NCI-H1092 (cell line): ENCODE measurements around the gene LIN54.
"Not testable (repeated sequence)": the region's sequence is repeated elsewhere in the genome, so short reads cannot be mapped to it uniquely, and the experiment has no call there.

ENCODE experiments used
- DNase-seq: peaks from one replicate; lab custom pipeline; 2025; lab: John Stamatoyannopoulos, UW

The LIN54 gene

GRCh38 chr4:83012200-83012686, 1.6 kb upstream of the LIN54 start:
- DNase-seq: peak; percentile 10

- no peak for DNase-seq
Measured at GRCh38 chr4:83011689-83012199, 1.1 kb upstream of the LIN54 start.

- DNase-seq: no peak
Measured at GRCh38 chr4:83010111-83010521, 507 bp downstream of the LIN54 start.

GRCh38 chr4:83009529-83009928, 1.1 kb downstream of the LIN54 start:
- DNase-seq: no peak

- not testable (repeated sequence) for DNase-seq
Measured at GRCh38 chr4:83003044-83003791, 7.4 kb downstream of the LIN54 start.

GRCh38 chr4:83002329-83002728, 8.3 kb downstream of the LIN54 start:
- DNase-seq: no peak

GRCh38 chr4:82998898-82999297, 11.7 kb downstream of the LIN54 start:
- DNase-seq: no peak

- no peak for DNase-seq
Measured at GRCh38 chr4:82994834-82995233, 15.8 kb downstream of the LIN54 start.

GRCh38 chr4:82989575-82990429, 20.8 kb downstream of the LIN54 start:
- DNase-seq: no peak

- no peak for DNase-seq
Measured at GRCh38 chr4:82988323-82988832, 22.2 kb downstream of the LIN54 start.

- DNase-seq: not testable (repeated sequence)
Measured at GRCh38 chr4:82987519-82987918, 23.1 kb downstream of the LIN54 start.

- DNase-seq: no peak
Measured at GRCh38 chr4:82984459-82984858, 26.2 kb downstream of the LIN54 start.

- DNase-seq: no peak
Measured at GRCh38 chr4:82983444-82983843, 27.2 kb downstream of the LIN54 start.

GRCh38 chr4:82981138-82981537, 29.5 kb downstream of the LIN54 start:
- no peak for DNase-seq

GRCh38 chr4:82975792-82976191, 34.8 kb downstream of the LIN54 start:
- DNase-seq: no peak

- no peak for DNase-seq
Measured at GRCh38 chr4:82969414-82969813, 41.2 kb downstream of the LIN54 start.

- DNase-seq: no peak
Measured at GRCh38 chr4:82968972-82969371, 41.7 kb downstream of the LIN54 start.

GRCh38 chr4:82965763-82966162, 44.9 kb downstream of the LIN54 start:
- DNase-seq: no peak

- no peak for DNase-seq
Measured at GRCh38 chr4:82957045-82957444, 53.6 kb downstream of the LIN54 start.

- DNase-seq: no peak
Measured at GRCh38 chr4:82954212-82954611, 56.4 kb downstream of the LIN54 start.

- DNase-seq: no peak
Measured at GRCh38 chr4:82951196-82951595, 59.4 kb downstream of the LIN54 start.

- no peak for DNase-seq
Measured at GRCh38 chr4:82948647-82949204, 61.9 kb downstream of the LIN54 start.
